ENCODE measurements around the gene MARF1.
A peak's percentile ranks its signal among the peaks of the same experiment; 100 is the strongest.

Gene MARF1

GRCh38 chr16:15621456-15621855, 21.5 kb downstream of the MARF1 start:
- no peak for TF ChIP-seq CTCF (IDR thresholded peaks at IDR 0.05; ENCODE audit: control insufficient read depth, insufficient read depth, low read depth, low read length, missing control alignments)

GRCh38 chr16:15620611-15621195, 22.3 kb downstream of the MARF1 start:
- H3K4me3 ChIP-seq (ENCODE audit: control insufficient read depth, low read depth, low read length) = no peak overlapping the region
- DNase-seq (ENCODE audit: low read depth) = no peak
- no peak for TF ChIP-seq CTCF (IDR thresholded peaks at IDR 0.05; ENCODE audit: control insufficient read depth, insufficient read depth, low read depth, low read length, missing control alignments)

More at GRCh38 chr16:15621456-15621855, 21.5 kb downstream of the MARF1 start:
- no peak overlapping the region for H3K4me3 ChIP-seq (ENCODE audit: control insufficient read depth, low read depth, low read length)
- no peak for DNase-seq (ENCODE audit: low read depth)

GRCh38 chr16:15618392-15618791, 24.6 kb downstream of the MARF1 start:
- peak; percentile 39 for DNase-seq (ENCODE audit: low read depth)
- no peak overlapping the region for H3K4me3 ChIP-seq (ENCODE audit: control insufficient read depth, low read depth, low read length)
- TF ChIP-seq CTCF (IDR thresholded peaks at IDR 0.05; ENCODE audit: control insufficient read depth, insufficient read depth, low read depth, low read length, missing control alignments) = no peak

- no peak for DNase-seq (ENCODE audit: low read depth)
- H3K4me3 ChIP-seq (ENCODE audit: control insufficient read depth, low read depth, low read length) = no peak overlapping the region
- TF ChIP-seq CTCF (IDR thresholded peaks at IDR 0.05; ENCODE audit: control insufficient read depth, insufficient read depth, low read depth, low read length, missing control alignments) = no peak
These were observed 25.1 kb downstream of the MARF1 start for GRCh38 chr16:15617901-15618300.

- no peak overlapping the region for H3K4me3 ChIP-seq (ENCODE audit: control insufficient read depth, low read depth, low read length)
- TF ChIP-seq CTCF (IDR thresholded peaks at IDR 0.05; ENCODE audit: control insufficient read depth, insufficient read depth, low read depth, low read length, missing control alignments) = no peak
- no peak for DNase-seq (ENCODE audit: low read depth)
These were observed 26.3 kb downstream of the MARF1 start for GRCh38 chr16:15616475-15617165.

- H3K4me3 ChIP-seq (ENCODE audit: control insufficient read depth, low read depth, low read length) = no peak overlapping the region
- TF ChIP-seq CTCF (IDR thresholded peaks at IDR 0.05; ENCODE audit: control insufficient read depth, insufficient read depth, low read depth, low read length, missing control alignments) = no peak
- no peak for DNase-seq (ENCODE audit: low read depth)
These were observed 26.9 kb downstream of the MARF1 start for GRCh38 chr16:15616012-15616411.
